Liver (tissue), 3 donors: ENCODE data around the gene GJA5.

Experiments used
- ATF3 ChIP-seq: IDR thresholded peaks from 2 replicates; pipeline ENCODE4 v1.6.1; 2016; ENCODE audit warnings: antibody characterized with exemption
- GABPA ChIP-seq, 2 donors: IDR thresholded peaks in 1 of 2; conservative IDR thresholded peaks in 1 of 2; 2 replicates each; pipeline ENCODE4 v1.6.1; 2016; ENCODE audit warnings: antibody characterized with exemption in 2 of 2, mild to moderate bottlenecking in 1 of 2, moderate library complexity in 1 of 2
- MAX ChIP-seq: IDR thresholded peaks from 2 replicates; pipeline ENCODE4 v1.6.1; 2016; ENCODE audit warnings: antibody characterized with exemption
- RAD21 ChIP-seq, 2 donors: IDR thresholded peaks; 2 replicates each; pipeline ENCODE4 v1.6.1; 2016; ENCODE audit warnings: antibody characterized with exemption in 2 of 2, mild to moderate bottlenecking in 2 of 2
- RXRA ChIP-seq, 2 donors: IDR thresholded peaks; 2 replicates each; pipeline ENCODE4 v1.6.1; 2017 to 2018; ENCODE audit warnings: antibody characterized with exemption in 2 of 2, mild to moderate bottlenecking in 1 of 2
- TF ChIP-seq, protein P1 (sequence below): fragments of 150-350 bp; IDR thresholded peaks from 2 replicates; pipeline ENCODE4 v1.5.1; 2017; ENCODE audit warnings: improper control_type of control experiment, low read depth, low read length; ENCODE audit not compliant: missing input control
- donor health status: healthy.
- donor health status: healthy.

DNA sequence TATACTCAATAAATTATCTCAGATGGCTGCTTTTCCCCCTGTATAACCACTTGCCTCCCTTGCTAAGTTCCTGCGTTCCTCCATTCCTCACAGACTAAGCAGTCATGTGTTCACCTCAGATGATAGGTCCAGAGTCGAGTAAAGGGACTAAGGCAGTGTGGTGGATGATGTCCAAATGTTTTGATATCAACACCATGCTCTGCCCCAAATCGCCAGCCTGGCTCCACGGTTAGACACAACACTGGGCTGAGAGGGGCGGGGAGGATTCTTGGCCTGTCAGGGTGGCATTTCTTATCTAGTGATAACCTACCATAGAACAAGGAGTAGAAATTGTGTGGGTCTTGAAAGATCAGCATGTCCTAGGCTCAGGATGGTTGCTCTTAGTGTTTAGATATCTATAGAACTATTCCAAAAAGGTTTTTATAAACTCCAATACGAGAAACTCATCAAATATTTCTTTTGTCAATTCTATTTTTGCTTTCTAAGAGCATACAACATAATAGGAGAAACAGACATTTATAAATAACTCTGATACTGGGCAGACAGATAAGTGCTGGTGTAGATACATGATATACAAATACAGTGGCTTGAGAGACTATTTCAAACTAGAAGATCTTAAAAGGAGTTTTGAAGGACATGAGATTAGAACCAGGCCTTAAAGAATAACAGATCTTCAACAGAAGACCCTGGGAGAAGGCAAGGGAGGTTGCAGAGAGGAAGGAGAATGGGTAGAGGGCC lies 21.5 kb downstream of the GJA5 start:
- TF ChIP-seq, protein P1, sequence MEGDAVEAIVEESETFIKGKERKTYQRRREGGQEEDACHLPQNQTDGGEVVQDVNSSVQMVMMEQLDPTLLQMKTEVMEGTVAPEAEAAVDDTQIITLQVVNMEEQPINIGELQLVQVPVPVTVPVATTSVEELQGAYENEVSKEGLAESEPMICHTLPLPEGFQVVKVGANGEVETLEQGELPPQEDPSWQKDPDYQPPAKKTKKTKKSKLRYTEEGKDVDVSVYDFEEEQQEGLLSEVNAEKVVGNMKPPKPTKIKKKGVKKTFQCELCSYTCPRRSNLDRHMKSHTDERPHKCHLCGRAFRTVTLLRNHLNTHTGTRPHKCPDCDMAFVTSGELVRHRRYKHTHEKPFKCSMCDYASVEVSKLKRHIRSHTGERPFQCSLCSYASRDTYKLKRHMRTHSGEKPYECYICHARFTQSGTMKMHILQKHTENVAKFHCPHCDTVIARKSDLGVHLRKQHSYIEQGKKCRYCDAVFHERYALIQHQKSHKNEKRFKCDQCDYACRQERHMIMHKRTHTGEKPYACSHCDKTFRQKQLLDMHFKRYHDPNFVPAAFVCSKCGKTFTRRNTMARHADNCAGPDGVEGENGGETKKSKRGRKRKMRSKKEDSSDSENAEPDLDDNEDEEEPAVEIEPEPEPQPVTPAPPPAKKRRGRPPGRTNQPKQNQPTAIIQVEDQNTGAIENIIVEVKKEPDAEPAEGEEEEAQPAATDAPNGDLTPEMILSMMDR, result no peak
- TF ChIP-seq MAX (no peak), RAD21 (IDR thresholded peaks at IDR 0.05) (no peak), GABPA (IDR thresholded peaks at IDR 0.05 in 1 of 2, conservative IDR thresholded peaks at IDR 0.05 in 1 of 2) (no peak), ATF3 (no peak), RXRA (IDR thresholded peaks at IDR 0.05) (no peak)
